ENCODE data around the gene SHQ1.

DNA sequence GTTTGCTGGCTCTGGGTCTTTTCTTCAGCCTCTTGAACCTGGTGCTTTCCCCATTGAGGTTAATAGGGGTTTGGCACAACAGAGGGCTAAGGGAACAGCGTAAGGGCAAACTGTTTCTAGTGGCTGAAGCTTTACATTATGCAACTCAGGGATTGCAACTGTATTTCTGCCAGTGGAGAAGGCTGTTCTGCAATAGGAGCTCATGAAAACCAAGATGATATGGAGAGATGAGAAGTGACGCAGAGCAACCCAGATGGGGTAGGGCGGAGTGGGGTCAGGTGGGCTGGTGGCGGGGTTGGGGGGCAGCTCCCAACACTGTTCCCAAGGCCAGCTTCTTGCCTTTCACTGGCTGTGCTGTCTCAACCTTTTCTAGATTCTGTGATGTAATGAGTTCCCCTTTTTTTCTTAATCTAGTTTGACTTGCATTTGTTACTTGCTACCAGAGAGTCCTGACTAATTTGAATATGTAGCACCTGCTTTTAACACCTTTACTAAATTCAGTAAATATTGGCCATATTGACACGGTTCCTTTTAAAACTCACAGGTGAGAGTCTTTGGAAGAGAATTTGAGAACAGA is 46.8 kb upstream of the SHQ1 start:
- TF ChIP-seq, protein P1, sequence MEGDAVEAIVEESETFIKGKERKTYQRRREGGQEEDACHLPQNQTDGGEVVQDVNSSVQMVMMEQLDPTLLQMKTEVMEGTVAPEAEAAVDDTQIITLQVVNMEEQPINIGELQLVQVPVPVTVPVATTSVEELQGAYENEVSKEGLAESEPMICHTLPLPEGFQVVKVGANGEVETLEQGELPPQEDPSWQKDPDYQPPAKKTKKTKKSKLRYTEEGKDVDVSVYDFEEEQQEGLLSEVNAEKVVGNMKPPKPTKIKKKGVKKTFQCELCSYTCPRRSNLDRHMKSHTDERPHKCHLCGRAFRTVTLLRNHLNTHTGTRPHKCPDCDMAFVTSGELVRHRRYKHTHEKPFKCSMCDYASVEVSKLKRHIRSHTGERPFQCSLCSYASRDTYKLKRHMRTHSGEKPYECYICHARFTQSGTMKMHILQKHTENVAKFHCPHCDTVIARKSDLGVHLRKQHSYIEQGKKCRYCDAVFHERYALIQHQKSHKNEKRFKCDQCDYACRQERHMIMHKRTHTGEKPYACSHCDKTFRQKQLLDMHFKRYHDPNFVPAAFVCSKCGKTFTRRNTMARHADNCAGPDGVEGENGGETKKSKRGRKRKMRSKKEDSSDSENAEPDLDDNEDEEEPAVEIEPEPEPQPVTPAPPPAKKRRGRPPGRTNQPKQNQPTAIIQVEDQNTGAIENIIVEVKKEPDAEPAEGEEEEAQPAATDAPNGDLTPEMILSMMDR (conservative IDR thresholded peaks at IDR 0.05; ENCODE audit: low read depth in 2 of 2), result no peak
- TF ChIP-seq CREB1 (CRISPR knock-in tag; IDR thresholded peaks at IDR 0.05; ENCODE audit: low read depth) (no peak), EZH2 (IDR thresholded peaks at IDR 0.05; ENCODE audit: low read depth, unreplicated experiment) (no peak), ZNF114 (CRISPR knock-in tag; IDR thresholded peaks at IDR 0.05) (no peak), POLR2AphosphoS5 (IDR thresholded peaks at IDR 0.05; ENCODE audit: low read depth) (no peak), EZH2phosphoT487 (IDR thresholded peaks at IDR 0.05; ENCODE audit: unreplicated experiment) (no peak)
- TF ChIP-seq, protein P2, sequence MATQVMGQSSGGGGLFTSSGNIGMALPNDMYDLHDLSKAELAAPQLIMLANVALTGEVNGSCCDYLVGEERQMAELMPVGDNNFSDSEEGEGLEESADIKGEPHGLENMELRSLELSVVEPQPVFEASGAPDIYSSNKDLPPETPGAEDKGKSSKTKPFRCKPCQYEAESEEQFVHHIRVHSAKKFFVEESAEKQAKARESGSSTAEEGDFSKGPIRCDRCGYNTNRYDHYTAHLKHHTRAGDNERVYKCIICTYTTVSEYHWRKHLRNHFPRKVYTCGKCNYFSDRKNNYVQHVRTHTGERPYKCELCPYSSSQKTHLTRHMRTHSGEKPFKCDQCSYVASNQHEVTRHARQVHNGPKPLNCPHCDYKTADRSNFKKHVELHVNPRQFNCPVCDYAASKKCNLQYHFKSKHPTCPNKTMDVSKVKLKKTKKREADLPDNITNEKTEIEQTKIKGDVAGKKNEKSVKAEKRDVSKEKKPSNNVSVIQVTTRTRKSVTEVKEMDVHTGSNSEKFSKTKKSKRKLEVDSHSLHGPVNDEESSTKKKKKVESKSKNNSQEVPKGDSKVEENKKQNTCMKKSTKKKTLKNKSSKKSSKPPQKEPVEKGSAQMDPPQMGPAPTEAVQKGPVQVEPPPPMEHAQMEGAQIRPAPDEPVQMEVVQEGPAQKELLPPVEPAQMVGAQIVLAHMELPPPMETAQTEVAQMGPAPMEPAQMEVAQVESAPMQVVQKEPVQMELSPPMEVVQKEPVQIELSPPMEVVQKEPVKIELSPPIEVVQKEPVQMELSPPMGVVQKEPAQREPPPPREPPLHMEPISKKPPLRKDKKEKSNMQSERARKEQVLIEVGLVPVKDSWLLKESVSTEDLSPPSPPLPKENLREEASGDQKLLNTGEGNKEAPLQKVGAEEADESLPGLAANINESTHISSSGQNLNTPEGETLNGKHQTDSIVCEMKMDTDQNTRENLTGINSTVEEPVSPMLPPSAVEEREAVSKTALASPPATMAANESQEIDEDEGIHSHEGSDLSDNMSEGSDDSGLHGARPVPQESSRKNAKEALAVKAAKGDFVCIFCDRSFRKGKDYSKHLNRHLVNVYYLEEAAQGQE (IDR thresholded peaks at IDR 0.05; ENCODE audit: unreplicated experiment), result no peak
